CD4-positive, alpha-beta T cell (primary cell): ENCODE measurements around the gene KRTAP5-6. TPM values are rescaled to one million over a fixed set of nuclear protein-coding genes. Genes with fewer than 3 reads are reported as not detected.
A peak's percentile ranks its signal among the peaks of the same experiment; 100 is the strongest.

Experiments
- ATAC-seq: fragments of 200-7000 bp; cut with Tn5 transposase; one replicate; pipeline ENCODE4 v1.10.0; 2022; ENCODE audit warnings: mild to moderate bottlenecking; ENCODE audit not compliant: poor library complexity
- CTCF ChIA-PET: fragments of 350-600 bp; sonication (Branson Sonifier 250); formaldehyde crosslinking; loops from one replicate; lab custom pipeline; 2021; ENCODE audit warnings: antibody characterized with exemption, inconsistent platforms; lab: Charles Lee
- POLR2A ChIA-PET: fragments of 350-600 bp; sonication (Branson Sonifier 250); formaldehyde crosslinking; loops from one replicate; lab custom pipeline; 2021; ENCODE audit warnings: antibody characterized with exemption, inconsistent platforms; lab: Charles Lee
- DNase-seq, 14 experiments: peaks; one replicate each; pipeline ENCODE4 v3.0.0-alpha.2; 2013 to 2020; ENCODE audit warnings: mixed read lengths in 2 of 14
- H3K27ac ChIP-seq, 2 donors: one replicate each; pipeline versions ENCODE4 v1.5.1 to v1.7.0; 2013; ENCODE audit warnings: low read length in 2 of 2, low read depth in 1 of 2, mild to moderate bottlenecking in 1 of 2
- H3K27me3 ChIP-seq, 2 experiments: 1 replicate in 1 of 2; 2 replicates in 1 of 2; pipeline versions ENCODE4 v1.6.1 to v1.7.0; 2013; ENCODE audit warnings: low read length in 2 of 2, control low read depth in 1 of 2, mild to moderate bottlenecking in 1 of 2, moderate library complexity in 1 of 2; ENCODE audit not compliant: insufficient read depth in 2 of 2, control insufficient read depth in 1 of 2
- H3K36me3 ChIP-seq: one replicate; pipeline ENCODE4 v1.6.1; 2013; ENCODE audit warnings: low read length, control low read depth; ENCODE audit not compliant: insufficient read depth
- H3K4me1 ChIP-seq: one replicate; pipeline ENCODE4 v1.6.1; 2013; ENCODE audit warnings: low read length, control low read depth; ENCODE audit not compliant: insufficient read depth
- H3K4me3 ChIP-seq: one replicate; pipeline ENCODE4 v1.5.1; 2013; ENCODE audit warnings: mild to moderate bottlenecking, low read length, moderate library complexity
- H3K9me3 ChIP-seq, 2 experiments: 1 replicate in 1 of 2; 2 replicates in 1 of 2; pipeline versions ENCODE4 v1.6.1 to v1.7.0; 2013; ENCODE audit warnings: low read length in 2 of 2, mild to moderate bottlenecking in 2 of 2, control low read depth in 1 of 2, moderate library complexity in 1 of 2; ENCODE audit not compliant: control insufficient read depth in 1 of 2, insufficient read depth in 1 of 2
- H3K27ac Mint-ChIP-seq: one replicate; pipeline ENCODE4 v1.8.0; 2020; ENCODE audit warnings: mixed read lengths
- H3K27me3 Mint-ChIP-seq: one replicate; pipeline ENCODE4 v1.8.0; 2021; ENCODE audit warnings: mixed read lengths
- H3K36me3 Mint-ChIP-seq: one replicate; pipeline ENCODE4 v1.8.0; 2021; ENCODE audit warnings: low read depth, mixed read lengths
- H3K4me1 Mint-ChIP-seq: one replicate; pipeline ENCODE4 v1.8.0; 2021; ENCODE audit warnings: low read depth, mixed read lengths
- H3K4me3 Mint-ChIP-seq: one replicate; pipeline ENCODE4 v1.8.0; 2020; ENCODE audit warnings: mild to moderate bottlenecking, mixed read lengths
- H3K9me3 Mint-ChIP-seq: one replicate; pipeline ENCODE4 v1.8.0; 2020; ENCODE audit warnings: mixed read lengths
- intact Hi-C, 2 experiments: fragments of 100-400 bp; cut with DNase I in 1 of 2; cut with micrococcal nuclease in 1 of 2; formaldehyde crosslinking; loops; one replicate each; pipeline versions ENCODE4 v1.15.1 to v1.9.0; 2023 to 2025; cut with DNase I, micrococcal nuclease
- total RNA-seq, 174 experiments: library from RNA in 2 of 174; stranded (reverse) in 2 of 174; gene quantifications; one replicate each; pipeline ENCODE4 v1.2.3 and lab custom pipeline; 2021 to 2026
- TF ChIP-seq, protein P1 (sequence below): fragments of 200-600 bp; IDR thresholded peaks from one replicate; pipeline ENCODE4 v1.8.0; 2022; ENCODE audit warnings: antibody characterized with exemption, mild to moderate bottlenecking

KRTAP5-6 gene
- total RNA-seq, 2 experiments from 2014 or later: not detected

DNA sequence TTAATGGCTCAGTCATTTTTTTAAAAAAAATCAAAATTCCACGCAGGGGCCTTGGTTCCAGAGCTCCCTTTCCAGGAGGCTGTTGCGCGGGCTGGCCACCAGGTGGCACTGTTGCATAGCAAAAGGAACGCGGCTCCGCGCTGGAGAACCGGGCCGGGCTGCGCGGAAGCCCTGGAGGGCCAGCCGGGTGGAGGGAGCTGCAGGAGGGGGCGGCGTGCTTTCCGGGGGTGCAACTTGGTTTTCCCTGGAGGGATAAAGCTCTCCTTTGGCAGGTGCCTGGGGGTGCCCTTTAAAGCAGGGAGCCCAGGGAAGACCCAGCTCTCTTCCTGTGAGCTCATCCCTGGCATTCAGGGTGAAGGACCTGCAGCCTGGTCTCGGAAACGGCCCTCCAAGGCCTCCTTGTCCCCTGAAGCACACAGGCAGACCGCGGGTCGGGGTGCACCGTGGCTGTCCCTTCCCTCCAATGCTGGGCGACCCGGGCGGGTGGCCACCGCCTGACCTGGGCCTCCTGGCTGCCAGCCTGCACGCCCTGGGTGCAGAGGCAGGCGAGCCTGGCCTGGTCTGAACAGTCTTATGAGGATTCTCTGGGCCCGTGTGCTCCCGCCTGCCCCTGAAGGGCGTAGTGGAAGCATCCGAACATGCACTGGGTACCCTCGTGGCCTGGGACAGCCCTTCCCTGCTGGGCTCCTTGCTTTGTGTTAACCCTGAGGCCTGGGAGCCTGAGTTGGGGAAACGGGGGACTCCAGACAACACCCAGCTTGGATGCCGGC is 44.0 kb upstream of the KRTAP5-6 start:
- Mint-ChIP-seq H3K9me3 (no peaks in the 10 kb centered on the region), H3K4me1 (no peaks in the 10 kb centered on the region), H3K27ac (no peak overlapping the region), H3K36me3 (no peaks in the 10 kb centered on the region), H3K27me3 (peaks cover 12% of the 10 kb centered on the region), H3K4me3 (no peak overlapping the region)
- TF ChIP-seq, protein P1, sequence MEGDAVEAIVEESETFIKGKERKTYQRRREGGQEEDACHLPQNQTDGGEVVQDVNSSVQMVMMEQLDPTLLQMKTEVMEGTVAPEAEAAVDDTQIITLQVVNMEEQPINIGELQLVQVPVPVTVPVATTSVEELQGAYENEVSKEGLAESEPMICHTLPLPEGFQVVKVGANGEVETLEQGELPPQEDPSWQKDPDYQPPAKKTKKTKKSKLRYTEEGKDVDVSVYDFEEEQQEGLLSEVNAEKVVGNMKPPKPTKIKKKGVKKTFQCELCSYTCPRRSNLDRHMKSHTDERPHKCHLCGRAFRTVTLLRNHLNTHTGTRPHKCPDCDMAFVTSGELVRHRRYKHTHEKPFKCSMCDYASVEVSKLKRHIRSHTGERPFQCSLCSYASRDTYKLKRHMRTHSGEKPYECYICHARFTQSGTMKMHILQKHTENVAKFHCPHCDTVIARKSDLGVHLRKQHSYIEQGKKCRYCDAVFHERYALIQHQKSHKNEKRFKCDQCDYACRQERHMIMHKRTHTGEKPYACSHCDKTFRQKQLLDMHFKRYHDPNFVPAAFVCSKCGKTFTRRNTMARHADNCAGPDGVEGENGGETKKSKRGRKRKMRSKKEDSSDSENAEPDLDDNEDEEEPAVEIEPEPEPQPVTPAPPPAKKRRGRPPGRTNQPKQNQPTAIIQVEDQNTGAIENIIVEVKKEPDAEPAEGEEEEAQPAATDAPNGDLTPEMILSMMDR: peak; percentile 98
- POLR2A ChIA-PET: interaction anchor here (0.6 to 1.2 kb wide), 5 partner anchors 21 to 498 kb away, joined by 3 to 4 read pairs (median 4); no protein-coding TSS in a partner anchor
- Histone ChIP-seq H3K4me1 (peaks cover 6% of the 10 kb centered on the region), H3K27me3 (no peaks in the 10 kb centered on the region), H3K36me3 (no peaks in the 10 kb centered on the region), H3K27ac (no peak overlapping the region), H3K9me3 (peaks cover 0 to 4% of the 10 kb centered on the region in 2 experiments), H3K4me3 (no peak overlapping the region)
- ATAC-seq (peak; percentile 98), DNase-seq (peak; percentile 60 to 86 (median 74))
- CTCF ChIA-PET: interaction anchor here (0.6 to 1.6 kb wide), 19 partner anchors 9 to 768 kb away, joined by 3 to 19 read pairs (median 4); partner anchors contain the start of gene SYT8
- intact Hi-C loops: loop anchor here (1.0 to 5.0 kb wide), 6 partner anchors 39 to 500 kb away; no protein-coding TSS in a partner anchor

DNA sequence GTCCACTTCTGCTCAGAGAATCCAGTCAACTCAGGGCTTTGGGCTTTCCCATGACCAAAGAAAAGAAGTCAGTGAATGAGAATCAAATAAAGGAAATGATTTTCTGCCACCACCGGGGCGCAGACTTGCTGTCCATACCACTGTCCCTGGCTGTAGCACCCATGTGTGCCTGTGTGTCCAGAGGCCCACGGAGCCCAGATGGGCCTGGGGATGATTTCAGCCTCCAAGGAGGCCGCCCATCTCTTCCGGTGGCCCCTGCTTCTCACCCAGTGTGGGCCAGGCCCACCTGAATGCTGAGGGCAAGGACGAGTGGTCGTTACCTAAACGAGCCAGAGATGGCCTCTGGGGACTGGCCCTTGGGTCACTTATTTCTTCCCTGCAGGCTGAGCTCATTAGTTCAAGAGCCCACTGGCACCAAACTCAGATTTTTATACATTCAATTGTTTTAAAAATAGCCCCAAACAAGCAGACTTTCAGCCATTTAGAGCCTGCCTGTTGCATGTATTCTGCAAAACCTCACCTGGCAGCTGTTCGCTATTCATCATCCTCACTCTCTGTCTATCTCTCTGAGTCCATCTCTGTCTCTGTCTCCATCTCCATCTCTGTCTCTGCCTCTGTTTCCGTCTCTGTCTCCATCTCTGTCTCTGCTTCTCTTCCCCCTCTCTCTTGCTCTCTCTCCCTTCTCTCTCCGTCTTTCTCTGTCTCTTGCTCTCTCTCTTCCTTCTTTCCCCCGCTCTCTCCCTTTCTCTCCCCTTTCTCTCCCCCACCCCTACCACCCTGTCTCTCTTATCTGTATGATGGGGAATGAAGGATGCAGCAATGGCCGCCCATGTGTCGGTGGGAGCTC is 43.2 kb upstream of the KRTAP5-6 start:
- ATAC-seq (no peak), DNase-seq (no peak)
- Histone ChIP-seq H3K4me1 (peaks cover 6% of the 10 kb centered on the region), H3K36me3 (no peaks in the 10 kb centered on the region), H3K9me3 (peaks cover 0 to 4% of the 10 kb centered on the region in 2 experiments), H3K27me3 (no peaks in the 10 kb centered on the region), H3K4me3 (no peak overlapping the region), H3K27ac (no peak overlapping the region)
- ChIA-PET CTCF (interaction anchor here (1.3 to 1.6 kb wide), 6 partner anchors 15 to 500 kb away, joined by 3 to 19 read pairs (median 8); no protein-coding TSS in a partner anchor), POLR2A (interaction anchor here (1.0 kb wide), 1 partner anchor 179 kb away, joined by 4 read pairs; no protein-coding TSS in a partner anchor)
- peaks cover 12% of the 10 kb centered on the region for H3K27me3 Mint-ChIP-seq
- H3K9me3 Mint-ChIP-seq: no peaks in the 10 kb centered on the region
- intact Hi-C loops: loop anchor here (2.0 to 5.0 kb wide), 3 partner anchors 39 to 499 kb away; no protein-coding TSS in a partner anchor
- no peaks in the 10 kb centered on the region for H3K36me3 Mint-ChIP-seq
- H3K4me1 Mint-ChIP-seq: no peaks in the 10 kb centered on the region
- TF ChIP-seq, protein P1: no peak
- no peak overlapping the region for H3K27ac Mint-ChIP-seq
- H3K4me3 Mint-ChIP-seq: no peak overlapping the region
